IMR-90 (cell line): ENCODE results near the gene ACOX2. TPM values are rescaled to one million over a fixed set of nuclear protein-coding genes. Genes with fewer than 3 reads are reported as not detected.

ENCODE experiments used
- ATAC-seq: fragments of 200-7000 bp; cut with Tn5 transposase; 2 replicates; pipeline ENCODE4 v1.9.1; 2020; ENCODE audit warnings: low read depth, mild to moderate bottlenecking, moderate library complexity
- BruUV-seq: library from RNA; stranded (reverse); fragments of 400-500 nt; replicated peaks from 2 replicates; lab custom pipeline; 2021; lab: Mats Ljungman, UMichigan
- CTCF ChIA-PET: fragments of 300-600 bp; formaldehyde crosslinking; extraction: SDS; loops from one replicate; lab custom pipeline; 2021; ENCODE audit warnings: antibody characterized with exemption; lab: Yijun Ruan, JAX
- POLR2A ChIA-PET: fragments of 300-600 bp; sonication (Branson Sonifier 250); formaldehyde crosslinking; loops from one replicate; lab custom pipeline; 2022; ENCODE audit warnings: antibody characterized with exemption; ENCODE audit not compliant: unreplicated experiment; lab: Charles Lee
- DNase-seq: peaks from one replicate; pipeline ENCODE4 v3.0.0; 2013
- H2AFZ ChIP-seq: replicated peaks from 2 replicates; pipeline ENCODE3; 2013; ENCODE audit warnings: low read length, mild to moderate bottlenecking; ENCODE audit not compliant: poor library complexity
- H2AK5ac ChIP-seq: 2 replicates; pipeline ENCODE4 v1.6.1; 2013; ENCODE audit warnings: low read depth, low read length, inconsistent platforms
- H2AK9ac ChIP-seq: replicated peaks from 2 replicates; pipeline ENCODE3; 2013; ENCODE audit warnings: mild to moderate bottlenecking, low read depth, low read length, moderate library complexity; ENCODE audit not compliant: poor library complexity
- H2BK120ac ChIP-seq: 2 replicates; pipeline ENCODE4 v1.6.1; 2013; ENCODE audit warnings: low read depth, low read length, inconsistent platforms
- H2BK15ac ChIP-seq: 3 replicates; pipeline ENCODE4 v1.6.1; 2013; ENCODE audit warnings: low read depth, low read length, inconsistent platforms
- H2BK20ac ChIP-seq: 2 replicates; pipeline ENCODE4 v1.6.1; 2013; ENCODE audit warnings: low read depth, mild to moderate bottlenecking, inconsistent platforms, low read length, moderate library complexity
- H2BK5ac ChIP-seq: 2 replicates; pipeline ENCODE4 v1.6.1; 2013; ENCODE audit warnings: mild to moderate bottlenecking, low read depth, low read length, inconsistent platforms; ENCODE audit not compliant: poor library complexity, severe bottlenecking
- H3K14ac ChIP-seq: replicated peaks from 2 replicates; pipeline ENCODE4 v1.6.1; 2013; ENCODE audit warnings: low read depth, low read length, inconsistent platforms
- H3K18ac ChIP-seq: 2 replicates; pipeline ENCODE4 v1.6.1; 2013; ENCODE audit warnings: low read depth, low read length, control low read depth
- H3K23ac ChIP-seq: 2 replicates; pipeline ENCODE4 v1.6.1; 2013; ENCODE audit warnings: low read depth, low read length, inconsistent platforms
- H3K27ac ChIP-seq: 2 replicates; pipeline ENCODE4 v1.5.1; 2013; ENCODE audit warnings: mild to moderate bottlenecking, control low read depth, low read length; ENCODE audit not compliant: insufficient read depth
- H3K27me3 ChIP-seq: 2 replicates; pipeline ENCODE4 v1.6.1; 2013; ENCODE audit warnings: low read length; ENCODE audit not compliant: control insufficient read depth, insufficient read depth
- H3K36me3 ChIP-seq: 2 replicates; pipeline ENCODE4 v1.6.1; 2013; ENCODE audit warnings: low read length, mixed read lengths; ENCODE audit not compliant: control insufficient read depth, insufficient read depth
- H3K4ac ChIP-seq: 2 replicates; pipeline ENCODE4 v1.6.1; 2013; ENCODE audit warnings: low read depth, low read length, inconsistent platforms
- H3K4me1 ChIP-seq: 2 replicates; pipeline ENCODE4 v1.6.1; 2013; ENCODE audit warnings: low read length, mixed read lengths; ENCODE audit not compliant: control insufficient read depth, insufficient read depth
- H3K4me2 ChIP-seq: 2 replicates; pipeline ENCODE4 v1.6.1; 2013; ENCODE audit warnings: low read depth, mild to moderate bottlenecking, control low read depth, low read length, moderate library complexity
- H3K4me3 ChIP-seq: 2 replicates; pipeline ENCODE4 v1.5.1; 2013; ENCODE audit warnings: low read depth, mild to moderate bottlenecking, control low read depth, low read length, moderate library complexity; ENCODE audit not compliant: insufficient read depth
- H3K56ac ChIP-seq: 2 replicates; pipeline ENCODE4 v1.6.1; 2013; ENCODE audit warnings: low read length, inconsistent platforms; ENCODE audit not compliant: insufficient read depth; ENCODE audit errors: extremely low read depth
- H3K79me1 ChIP-seq, 2 experiments: 2 replicates each; pipeline ENCODE4 v1.6.1; 2013; ENCODE audit warnings: low read length in 2 of 2, inconsistent platforms in 1 of 2, low read depth in 1 of 2
- H3K9ac ChIP-seq: 2 replicates; pipeline ENCODE4 v1.6.1; 2013; ENCODE audit warnings: low read depth, low read length, control low read depth
- H3K9me1 ChIP-seq: 2 replicates; pipeline ENCODE4 v1.6.1; 2013; ENCODE audit warnings: low read length, inconsistent platforms; ENCODE audit not compliant: insufficient read depth
- H3K9me3 ChIP-seq: 2 replicates; pipeline ENCODE4 v1.6.1; 2013; ENCODE audit warnings: low read length; ENCODE audit not compliant: control insufficient read depth, insufficient read depth
- H4K20me1 ChIP-seq: 2 replicates; pipeline ENCODE4 v1.6.1; 2013; ENCODE audit warnings: low read length, inconsistent platforms; ENCODE audit not compliant: insufficient read depth
- H4K5ac ChIP-seq: 2 replicates; pipeline ENCODE4 v1.6.1; 2013; ENCODE audit warnings: mild to moderate bottlenecking, low read depth, low read length, control low read depth
- H4K8ac ChIP-seq, 2 experiments: 2 replicates each; pipeline ENCODE4 v1.6.1; 2013; ENCODE audit warnings: low read depth in 2 of 2, low read length in 2 of 2, control low read depth in 1 of 2, inconsistent platforms in 1 of 2
- H4K91ac ChIP-seq: 2 replicates; pipeline ENCODE4 v1.6.1; 2013; ENCODE audit warnings: low read depth, low read length, inconsistent platforms; ENCODE audit not compliant: insufficient read depth
- CEBPB ChIP-seq: IDR thresholded peaks from 2 replicates; pipeline ENCODE4 v1.6.1; 2012; ENCODE audit warnings: low read depth, low read length, improper control_type of control experiment
- ELK1 ChIP-seq: fragments of 150-350 bp; IDR thresholded peaks from 2 replicates; pipeline ENCODE4 v1.6.1; 2016; ENCODE audit warnings: low read depth, mild to moderate bottlenecking, low read length, moderate library complexity, borderline replicate concordance
- FOS ChIP-seq: fragments of 150-350 bp; IDR thresholded peaks from 2 replicates; pipeline ENCODE4 v1.6.1; 2016; ENCODE audit warnings: low read depth, low read length
- MAFK ChIP-seq: IDR thresholded peaks from 2 replicates; pipeline ENCODE4 v1.6.1; 2012; ENCODE audit warnings: low read depth, low read length, improper control_type of control experiment
- MAZ ChIP-seq: IDR thresholded peaks from 2 replicates; pipeline ENCODE4 v1.6.1; 2012; ENCODE audit warnings: low read depth, mild to moderate bottlenecking, low read length, improper control_type of control experiment, moderate library complexity, borderline replicate concordance
- MXI1 ChIP-seq: IDR thresholded peaks from 2 replicates; pipeline ENCODE4 v1.6.1; 2012; ENCODE audit warnings: low read depth, mild to moderate bottlenecking, low read length, moderate library complexity, borderline replicate concordance
- NFE2L2 ChIP-seq: fragments of 150-350 bp; IDR thresholded peaks from 2 replicates; pipeline ENCODE4 v1.6.1; 2016; ENCODE audit warnings: low read depth, mild to moderate bottlenecking, low read length
- POLR2A ChIP-seq: IDR thresholded peaks from 2 replicates; pipeline ENCODE4 v1.6.1; 2012; ENCODE audit warnings: mild to moderate bottlenecking, low read depth, low read length
- RAD21 ChIP-seq: IDR thresholded peaks from 2 replicates; pipeline ENCODE4 v1.6.1; 2012; ENCODE audit warnings: low read length, improper control_type of control experiment
- RCOR1 ChIP-seq: IDR thresholded peaks from 2 replicates; pipeline ENCODE4 v1.6.1; 2012; ENCODE audit warnings: mild to moderate bottlenecking, low read length, improper control_type of control experiment; ENCODE audit not compliant: insufficient replicate concordance
- SMC3 ChIP-seq: fragments of 150-350 bp; IDR thresholded peaks from 2 replicates; pipeline ENCODE4 v1.6.1; 2016; ENCODE audit warnings: low read depth, mild to moderate bottlenecking, antibody characterized with exemption, low read length, moderate library complexity
- WGBS, 2 experiments: methylation state at CpG; one replicate each; pipeline versions ENCODE4 v1.1.5 to v1.1.7; 2013; ENCODE audit warnings: missing lambda C conversion rate in 2 of 2; ENCODE audit not compliant: insufficient read length in 1 of 2; ENCODE audit errors: extremely low coverage in 2 of 2; 5-methylcytosine and 5-hydroxymethylcytosine counted together
- dilution Hi-C: fragments of 300-500 bp; cut with HindIII; formaldehyde crosslinking; loops from one replicate; pipeline ENCODE4 v1.14.3; 2018; ENCODE audit warnings: low sequenced_read_pairs; ENCODE audit not compliant: unreplicated experiment
- in situ Hi-C: fragments of 300-500 bp; cut with MboI; formaldehyde crosslinking; loops from 3 replicates; pipeline ENCODE4 v1.14.3; 2019; ENCODE audit warnings: low sequenced_read_pairs, inconsistent platforms, mixed read lengths
- intact Hi-C: fragments of 100-400 bp; cut with micrococcal nuclease; formaldehyde crosslinking; loops from 2 replicates; pipeline ENCODE4 v1.10.0; 2022
- polyA plus RNA-seq, 3 experiments: library from polyadenylated mRNA; depleted of rRNA; stranded (reverse); fragments of >200 nt; gene quantifications; 2 replicates each; pipeline ENCODE4 v1.2.3, GENCODE V29; 2012; ENCODE audit warnings: low replicate concordance in 1 of 3
- total RNA-seq: library from RNA; depleted of rRNA; stranded (reverse); fragments of >200 nt; gene quantifications from 2 replicates; pipeline ENCODE4 v1.2.3, GENCODE V29; 2012

Gene ACOX2
- total and polyA plus RNA-seq, 2 of the 4 experiments (the other 2 are of a cell fraction): 15.6 to 32.9 TPM

- dilution Hi-C loops: no loop called here
- Histone ChIP-seq H4K91ac (no peak overlapping the region), H3K79me1 (no peaks in the 10 kb centered on the region), H3K14ac (no peak overlapping the region), H3K27ac (no peak overlapping the region), H3K4me3 (no peak overlapping the region), H3K18ac (no peak overlapping the region), H3K27me3 (no peaks in the 10 kb centered on the region), H2BK20ac (no peak overlapping the region), H3K23ac (no peak overlapping the region), H4K20me1 (no peaks in the 10 kb centered on the region), H3K9ac (no peak overlapping the region), H2BK15ac (no peak overlapping the region), H3K4me1 (peaks cover 7% of the 10 kb centered on the region), H3K4me2 (no peak overlapping the region), H2AFZ (peak overlapping the region; percentile 19), H4K5ac (no peak overlapping the region), H3K36me3 (peaks cover 8% of the 10 kb centered on the region; the same call in 1 of the 2 replicates), H2AK5ac (peak overlapping the region; percentile 48; the same call in 1 of the 2 replicates), H4K8ac (no peak overlapping the region), H2BK120ac (no peak overlapping the region; the same call in 1 of the 2 replicates), H3K9me3 (no peaks in the 10 kb centered on the region), H3K4ac (peak overlapping the region; percentile 13; the same call in 1 of the 2 replicates), H3K56ac (no peak overlapping the region), H3K9me1 (peaks cover 10% of the 10 kb centered on the region), H2BK5ac (no peak overlapping the region), H2AK9ac (peak overlapping the region; percentile 47)
- 100% methylated on average over 1 of the region's 7 CpGs; no CpG with 5 or more reads in 1 of the 2 experiments for WGBS, 2 experiments
- ChIA-PET POLR2A (no interaction called here), CTCF (interaction anchor here (0.5 to 1.9 kb wide), 3 partner anchors 13 to 104 kb away, joined by 3 to 11 read pairs (median 5); no protein-coding TSS in a partner anchor)
- BruUV-seq: no TSS peak
- peak; percentile 9; the same call in 1 of the 2 replicates for TF ChIP-seq MAFK
- TF ChIP-seq NFE2L2: no peak
- TF ChIP-seq MXI1: no peak
- no peak for TF ChIP-seq ELK1
- peak; percentile 30 for TF ChIP-seq SMC3
- peak; percentile 22 for TF ChIP-seq RCOR1
- TF ChIP-seq RAD21: peak; percentile 1; the same call in 1 of the 2 replicates
- TF ChIP-seq FOS: peak; percentile 89
- TF ChIP-seq CEBPB: peak; percentile 99
- no peak for TF ChIP-seq POLR2A
- peak; percentile 68; the same call in 1 of the 2 replicates for TF ChIP-seq MAZ
- DNase-seq (peak; percentile 94), ATAC-seq (peak; percentile 97)
- in situ Hi-C loops: no loop called here
- intact Hi-C loops: no loop called here
Measured at GRCh38 chr3:58526515-58526957, 10.5 kb downstream of the ACOX2 start.
